AG04450 (cell line): Measurements from ENCODE around the gene ZFAND5. TPM values are rescaled to one million over a fixed set of nuclear protein-coding genes. Genes with fewer than 3 reads are reported as not detected.

Source experiments
- CTCF ChIA-PET: fragments of 300-600, 350-600 bp; formaldehyde crosslinking; extraction: SDS; loops from one replicate; lab custom pipeline; 2022; ENCODE audit warnings: antibody characterized with exemption, inconsistent platforms; lab: Charles Lee
- POLR2A ChIA-PET: fragments of 350-600 bp; formaldehyde crosslinking; extraction: SDS; loops from one replicate; lab custom pipeline; 2021; ENCODE audit warnings: antibody characterized with exemption, inconsistent platforms; lab: Yijun Ruan, JAX
- DNase-seq: peaks from one replicate; pipeline ENCODE4 v3.0.0-alpha.2; 2011; ENCODE audit warnings: low read depth, low spot score
- H3K27ac ChIP-seq: one replicate; pipeline ENCODE4 v1.5.1; 2012; ENCODE audit warnings: low read depth, low read length, control low read depth
- H3K27me3 ChIP-seq: one replicate; pipeline ENCODE4 v1.6.0; 2012; ENCODE audit warnings: low read length; ENCODE audit not compliant: control insufficient read depth, insufficient read depth
- H3K4me3 ChIP-seq: 2 replicates; pipeline ENCODE4 v1.5.1; 2011; ENCODE audit warnings: mild to moderate bottlenecking, low read depth, low read length, control low read depth
- H3K9me3 ChIP-seq: 2 replicates; pipeline ENCODE4 v1.5.1; 2012; ENCODE audit warnings: low read length; ENCODE audit not compliant: control insufficient read depth, insufficient read depth
- polyA plus RNA-seq: library from polyadenylated mRNA; depleted of rRNA; stranded (reverse); fragments of >200 nt; gene quantifications from 2 replicates; pipeline ENCODE4 v1.2.3, GENCODE V29; 2011
- TF ChIP-seq, protein P1 (sequence below): IDR thresholded peaks from 2 replicates; pipeline ENCODE4 v1.5.1; 2011; ENCODE audit warnings: low read depth, low read length, control low read depth, inconsistent platforms

ZFAND5 gene
- polyA plus RNA-seq, 1 experiment: 195 TPM

DNA sequence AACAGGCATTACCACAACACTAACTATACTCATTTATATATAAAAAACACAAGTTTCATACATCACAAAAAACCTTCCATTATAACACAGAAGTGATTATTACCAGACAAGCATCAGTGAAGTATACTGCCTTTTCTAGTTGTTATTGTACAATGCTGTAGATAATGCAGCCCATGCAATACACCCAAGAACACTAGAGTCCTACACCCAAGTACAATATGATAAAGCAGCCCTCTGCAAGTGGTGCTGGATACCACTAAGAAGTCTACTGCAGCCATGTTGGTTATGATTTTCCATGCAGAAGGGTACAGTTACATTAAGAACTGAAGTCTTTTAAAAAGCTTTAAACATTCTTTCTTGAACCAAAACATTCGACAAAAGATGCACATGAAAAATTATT is 10.3 kb downstream of the ZFAND5 start:
- CTCF ChIA-PET: interaction anchor here (0.6 to 1.4 kb wide), 3 partner anchors 74 to 346 kb away, joined by 3 read pairs; no protein-coding TSS in a partner anchor
- no peak overlapping the region for H3K4me3 ChIP-seq
- POLR2A ChIA-PET: no interaction called here
- no peaks in the 10 kb centered on the region for H3K9me3 ChIP-seq
- no peak overlapping the region for H3K27ac ChIP-seq
- H3K27me3 ChIP-seq: no peaks in the 10 kb centered on the region
- DNase-seq: no peak
- TF ChIP-seq, protein P1, sequence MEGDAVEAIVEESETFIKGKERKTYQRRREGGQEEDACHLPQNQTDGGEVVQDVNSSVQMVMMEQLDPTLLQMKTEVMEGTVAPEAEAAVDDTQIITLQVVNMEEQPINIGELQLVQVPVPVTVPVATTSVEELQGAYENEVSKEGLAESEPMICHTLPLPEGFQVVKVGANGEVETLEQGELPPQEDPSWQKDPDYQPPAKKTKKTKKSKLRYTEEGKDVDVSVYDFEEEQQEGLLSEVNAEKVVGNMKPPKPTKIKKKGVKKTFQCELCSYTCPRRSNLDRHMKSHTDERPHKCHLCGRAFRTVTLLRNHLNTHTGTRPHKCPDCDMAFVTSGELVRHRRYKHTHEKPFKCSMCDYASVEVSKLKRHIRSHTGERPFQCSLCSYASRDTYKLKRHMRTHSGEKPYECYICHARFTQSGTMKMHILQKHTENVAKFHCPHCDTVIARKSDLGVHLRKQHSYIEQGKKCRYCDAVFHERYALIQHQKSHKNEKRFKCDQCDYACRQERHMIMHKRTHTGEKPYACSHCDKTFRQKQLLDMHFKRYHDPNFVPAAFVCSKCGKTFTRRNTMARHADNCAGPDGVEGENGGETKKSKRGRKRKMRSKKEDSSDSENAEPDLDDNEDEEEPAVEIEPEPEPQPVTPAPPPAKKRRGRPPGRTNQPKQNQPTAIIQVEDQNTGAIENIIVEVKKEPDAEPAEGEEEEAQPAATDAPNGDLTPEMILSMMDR: no peak

DNA sequence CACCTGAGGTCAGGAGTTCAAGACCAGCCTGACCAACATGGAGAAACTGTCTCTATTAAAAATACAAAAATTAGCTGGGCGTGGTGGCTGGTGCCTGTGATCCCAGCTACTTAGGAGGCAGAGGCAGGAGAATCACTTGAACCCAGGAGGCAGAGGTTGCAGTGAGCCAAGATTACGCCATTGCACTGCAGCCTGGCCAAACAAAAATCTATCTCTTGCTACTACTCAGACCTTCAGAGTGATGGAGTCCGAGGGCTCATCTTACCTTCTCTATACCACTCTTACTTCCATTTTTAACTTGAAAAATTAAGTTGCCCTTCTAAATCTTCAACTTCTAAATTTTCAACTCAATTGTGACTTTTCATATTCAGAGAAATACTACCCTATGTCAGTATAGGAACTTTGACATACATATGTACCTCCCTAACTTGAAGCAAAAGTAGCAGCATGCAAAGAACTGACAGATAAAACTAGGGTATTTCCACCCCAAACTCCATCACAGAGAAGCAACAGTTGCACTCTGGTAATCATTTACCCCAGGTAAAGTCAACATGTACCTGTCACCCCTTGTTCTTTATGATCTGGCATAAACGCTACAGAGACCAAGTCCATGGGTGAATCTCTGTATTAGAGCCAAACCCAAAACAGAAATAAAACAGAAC is 11.4 kb downstream of the ZFAND5 start:
- no peak overlapping the region for H3K27ac ChIP-seq
- no peak overlapping the region for H3K4me3 ChIP-seq
- CTCF ChIA-PET: no interaction called here
- POLR2A ChIA-PET: interaction anchor here (0.6 to 0.7 kb wide), 2 partner anchors 137 to 196 kb away, joined by 4 to 6 read pairs; no protein-coding TSS in a partner anchor
- no peaks in the 10 kb centered on the region for H3K27me3 ChIP-seq
- TF ChIP-seq, protein P1: no peak
- no peaks in the 10 kb centered on the region for H3K9me3 ChIP-seq
- DNase-seq: no peak

DNA sequence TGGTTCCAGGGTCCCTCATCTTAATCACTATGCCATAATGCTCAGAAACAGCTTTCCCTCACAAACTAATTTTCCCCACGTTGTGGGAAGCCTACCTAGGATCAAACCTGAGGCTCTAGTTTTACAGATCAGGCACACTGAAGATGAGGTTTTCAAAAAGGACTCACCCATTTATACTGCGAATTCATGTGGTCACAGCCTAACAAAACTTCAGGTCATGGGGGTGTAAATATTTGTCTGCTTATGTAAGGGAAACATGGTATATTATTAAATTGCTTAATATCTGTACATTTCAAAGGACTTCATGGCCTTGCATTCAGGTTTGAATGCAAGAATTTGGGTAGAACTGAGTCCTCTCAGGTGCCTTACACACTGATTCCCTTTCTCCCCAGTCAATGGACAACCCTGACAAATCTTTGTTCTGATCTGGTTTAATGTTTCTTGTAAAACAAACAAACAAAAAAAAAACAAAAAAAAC is 12.1 kb downstream of the ZFAND5 start:
- no peak for DNase-seq
- POLR2A ChIA-PET: interaction anchor here (0.6 to 0.7 kb wide), 2 partner anchors 138 to 197 kb away, joined by 4 to 6 read pairs; no protein-coding TSS in a partner anchor
- H3K27ac ChIP-seq: no peak overlapping the region
- CTCF ChIA-PET: no interaction called here
- TF ChIP-seq, protein P1: no peak
- H3K9me3 ChIP-seq: no peaks in the 10 kb centered on the region
- H3K27me3 ChIP-seq: no peaks in the 10 kb centered on the region
- H3K4me3 ChIP-seq: no peak overlapping the region

GRCh38 chr9:72351538-72352453 is 13.2 kb downstream of the ZFAND5 start:
- H3K27me3 ChIP-seq: no peaks in the 10 kb centered on the region
- H3K9me3 ChIP-seq: no peaks in the 10 kb centered on the region
- no peak overlapping the region for H3K4me3 ChIP-seq
- H3K27ac ChIP-seq: no peak overlapping the region
- TF ChIP-seq, protein P1: no peak
- ChIA-PET POLR2A (interaction anchor here (1.1 kb wide), 1 partner anchor 13 kb away, joined by 4 read pairs; the partner anchor contains the start of gene ZFAND5), CTCF (interaction anchor here (0.9 to 1.7 kb wide), 2 partner anchors 71 to 471 kb away, joined by 3 to 6 read pairs; no protein-coding TSS in a partner anchor)
- DNase-seq: no peak
